DOHH2 (cell line): ENCODE results near the gene ARF3.

Experiments used
- H3F3A ChIP-seq: fragments of 200-600 bp; sonication (generic), shearing (Covaris generic); 2 replicates; pipeline ENCODE4 v1.6.0; 2016; ENCODE audit warnings: antibody characterized with exemption, mild to moderate bottlenecking; ENCODE audit not compliant: control insufficient read depth, insufficient read depth
- H3K27ac ChIP-seq: fragments of 200-600 bp; sonication (generic); 2 replicates; pipeline ENCODE4 v1.5.1; 2014; ENCODE audit warnings: low read depth, mild to moderate bottlenecking, low read length, moderate library complexity
- H3K27me3 ChIP-seq: fragments of 200-600 bp; sonication (generic); 2 replicates; pipeline ENCODE4 v1.6.1; 2014; ENCODE audit warnings: mild to moderate bottlenecking, low read length, mixed read lengths; ENCODE audit not compliant: control insufficient read depth
- H3K36me3 ChIP-seq: fragments of 200-600 bp; sonication (generic); 2 replicates; pipeline ENCODE4 v1.6.1; 2014; ENCODE audit warnings: mild to moderate bottlenecking, low read length, moderate library complexity, mixed read lengths; ENCODE audit not compliant: control insufficient read depth
- H3K4me1 ChIP-seq: fragments of 200-600 bp; sonication (generic); 2 replicates; pipeline ENCODE4 v1.6.1; 2014; ENCODE audit warnings: mild to moderate bottlenecking, low read length, mixed read lengths; ENCODE audit not compliant: control insufficient read depth
- H3K4me2 ChIP-seq: fragments of 200-600 bp; sonication (generic); 2 replicates; pipeline ENCODE4 v1.6.0; 2014; ENCODE audit warnings: mild to moderate bottlenecking, low read length, moderate library complexity
- H3K4me3 ChIP-seq: fragments of 200-600 bp; sonication (generic); 2 replicates; pipeline ENCODE4 v1.5.1; 2014; ENCODE audit warnings: mild to moderate bottlenecking, low read length, mixed read lengths
- H3K79me2 ChIP-seq: fragments of 200-600 bp; sonication (generic); 2 replicates; pipeline ENCODE4 v1.6.1; 2014; ENCODE audit warnings: mild to moderate bottlenecking, low read length, mixed read lengths; ENCODE audit not compliant: control insufficient read depth
- H3K9me2 ChIP-seq: fragments of 200-600 bp; sonication (generic); replicated peaks from 2 replicates; pipeline ENCODE4 v1.6.1; 2014; ENCODE audit warnings: mild to moderate bottlenecking, low read length, mixed read lengths; ENCODE audit not compliant: control insufficient read depth
- H3K9me3 ChIP-seq: fragments of 200-600 bp; sonication (generic); 2 replicates; pipeline ENCODE4 v1.6.1; 2014; ENCODE audit warnings: antibody characterized with exemption, low read length, mixed read lengths; ENCODE audit not compliant: control insufficient read depth, insufficient read depth
- H4K20me1 ChIP-seq: fragments of 200-600 bp; sonication (generic); 2 replicates; pipeline ENCODE4 v1.6.0; 2014; ENCODE audit warnings: low read depth, mild to moderate bottlenecking, antibody characterized with exemption, low read length, moderate library complexity; ENCODE audit not compliant: control insufficient read depth, insufficient read depth
- EZH2phosphoT487 ChIP-seq: fragments of 200-600 bp; sonication (generic); IDR thresholded peaks from 2 replicates; pipeline ENCODE4 v1.6.1; 2017; ENCODE audit warnings: borderline replicate concordance, mild to moderate bottlenecking, antibody characterized with exemption, low read length, moderate library complexity, mixed read lengths
- TF ChIP-seq, protein P1 (sequence below): fragments of 200-600 bp; sonication (generic); IDR thresholded peaks from one replicate; pipeline ENCODE4 v1.5.1; 2014; ENCODE audit warnings: antibody characterized with exemption, mild to moderate bottlenecking, low read depth, low read length; ENCODE audit not compliant: poor library complexity, severe bottlenecking

The ARF3 gene

GRCh38 chr12:48973531-48973930 lies 16.2 kb upstream of the ARF3 start:
- TF ChIP-seq EZH2phosphoT487: no peak
- TF ChIP-seq, protein P1, sequence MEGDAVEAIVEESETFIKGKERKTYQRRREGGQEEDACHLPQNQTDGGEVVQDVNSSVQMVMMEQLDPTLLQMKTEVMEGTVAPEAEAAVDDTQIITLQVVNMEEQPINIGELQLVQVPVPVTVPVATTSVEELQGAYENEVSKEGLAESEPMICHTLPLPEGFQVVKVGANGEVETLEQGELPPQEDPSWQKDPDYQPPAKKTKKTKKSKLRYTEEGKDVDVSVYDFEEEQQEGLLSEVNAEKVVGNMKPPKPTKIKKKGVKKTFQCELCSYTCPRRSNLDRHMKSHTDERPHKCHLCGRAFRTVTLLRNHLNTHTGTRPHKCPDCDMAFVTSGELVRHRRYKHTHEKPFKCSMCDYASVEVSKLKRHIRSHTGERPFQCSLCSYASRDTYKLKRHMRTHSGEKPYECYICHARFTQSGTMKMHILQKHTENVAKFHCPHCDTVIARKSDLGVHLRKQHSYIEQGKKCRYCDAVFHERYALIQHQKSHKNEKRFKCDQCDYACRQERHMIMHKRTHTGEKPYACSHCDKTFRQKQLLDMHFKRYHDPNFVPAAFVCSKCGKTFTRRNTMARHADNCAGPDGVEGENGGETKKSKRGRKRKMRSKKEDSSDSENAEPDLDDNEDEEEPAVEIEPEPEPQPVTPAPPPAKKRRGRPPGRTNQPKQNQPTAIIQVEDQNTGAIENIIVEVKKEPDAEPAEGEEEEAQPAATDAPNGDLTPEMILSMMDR: no peak
- Histone ChIP-seq H3K4me3 (no peak overlapping the region), H3K27me3 (peaks cover 76% of the 10 kb centered on the region), H3K4me2 (no peak overlapping the region), H3F3A (no peaks in the 10 kb centered on the region), H3K9me3 (no peaks in the 10 kb centered on the region), H3K36me3 (no peaks in the 10 kb centered on the region), H3K79me2 (no peaks in the 10 kb centered on the region), H3K4me1 (peaks cover 32% of the 10 kb centered on the region), H3K27ac (no peak overlapping the region), H4K20me1 (no peaks in the 10 kb centered on the region; the same call in 1 of the 2 replicates), H3K9me2 (no peaks in the 10 kb centered on the region)

DNA sequence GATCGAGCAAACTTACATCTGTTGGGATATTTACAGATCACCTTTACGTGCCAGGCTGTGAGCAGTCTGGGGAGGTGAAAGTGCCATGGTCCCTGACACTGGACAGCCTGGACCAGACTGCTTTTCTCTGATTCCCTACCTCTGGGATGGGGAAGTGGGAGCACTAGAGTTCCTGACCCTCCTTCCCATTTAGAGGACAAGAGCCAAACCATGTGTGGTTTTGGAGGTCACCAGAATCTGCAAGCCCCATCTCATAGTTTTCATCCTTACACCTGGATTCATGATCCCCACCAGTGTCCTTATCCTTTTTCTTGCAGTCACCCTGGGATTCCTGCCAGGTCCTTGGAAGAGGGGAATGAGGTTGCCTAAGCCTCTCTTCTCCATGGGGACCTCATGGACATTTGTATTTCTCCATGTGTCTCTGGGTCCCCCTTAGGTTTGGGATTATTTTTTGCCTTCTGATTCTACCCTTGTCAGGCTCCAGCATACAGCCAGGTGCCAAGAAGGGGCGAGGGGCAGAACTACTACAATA lies 15.7 kb upstream of the ARF3 start:
- Histone ChIP-seq H3K4me2 (no peak overlapping the region), H3K4me3 (no peak overlapping the region), H3K9me2 (no peaks in the 10 kb centered on the region), H3K9me3 (no peaks in the 10 kb centered on the region), H4K20me1 (no peaks in the 10 kb centered on the region; the same call in 1 of the 2 replicates), H3K79me2 (no peaks in the 10 kb centered on the region), H3F3A (no peaks in the 10 kb centered on the region), H3K36me3 (no peaks in the 10 kb centered on the region), H3K27me3 (peaks cover 73% of the 10 kb centered on the region), H3K27ac (no peak overlapping the region), H3K4me1 (peaks cover 28% of the 10 kb centered on the region)
- TF ChIP-seq EZH2phosphoT487: no peak
- TF ChIP-seq, protein P1: no peak

DNA sequence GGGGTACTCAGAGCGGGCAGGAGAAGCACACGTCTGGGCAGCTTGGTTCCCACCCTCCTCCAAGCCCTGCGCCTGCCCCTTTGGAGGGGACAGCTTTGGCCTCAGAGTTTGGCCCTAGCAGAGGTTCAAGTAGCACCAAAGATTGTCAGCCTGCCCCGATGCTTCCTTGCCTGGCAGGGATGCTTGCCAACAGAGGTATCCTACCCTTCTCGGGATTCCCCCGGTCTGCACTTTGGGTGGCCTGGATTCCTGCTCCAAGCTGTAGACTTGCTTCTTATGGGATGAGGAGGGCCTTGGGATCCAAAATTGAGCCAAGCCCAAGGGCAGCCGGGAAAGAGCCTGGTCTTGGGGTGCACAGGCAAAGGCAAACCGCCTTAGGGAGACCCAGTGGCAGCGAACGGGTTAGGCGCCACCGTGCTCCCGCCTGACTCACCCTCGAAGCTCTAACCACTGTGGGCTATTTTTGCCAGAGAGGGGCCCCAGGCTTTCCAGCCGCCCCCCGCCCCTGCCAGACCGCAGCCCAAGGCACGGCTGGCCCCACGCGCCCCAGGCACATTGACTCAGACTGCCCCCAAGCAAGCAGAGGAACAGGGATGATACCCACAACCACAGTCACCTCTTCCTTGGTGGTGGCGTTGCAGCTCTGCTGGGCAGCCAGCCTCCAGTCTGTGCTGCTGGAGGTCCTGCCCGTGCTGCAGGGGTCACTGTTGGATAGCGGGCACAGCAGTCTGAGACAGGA lies 15.1 kb upstream of the ARF3 start:
- Histone ChIP-seq H3F3A (no peaks in the 10 kb centered on the region), H3K4me2 (no peak overlapping the region; the same call in 1 of the 2 replicates), H4K20me1 (no peaks in the 10 kb centered on the region; the same call in 1 of the 2 replicates), H3K79me2 (no peaks in the 10 kb centered on the region), H3K9me2 (no peaks in the 10 kb centered on the region), H3K4me3 (no peak overlapping the region), H3K27me3 (peaks cover 68% of the 10 kb centered on the region), H3K9me3 (no peaks in the 10 kb centered on the region), H3K4me1 (peaks cover 23% of the 10 kb centered on the region), H3K36me3 (no peaks in the 10 kb centered on the region), H3K27ac (no peak overlapping the region)
- no peak; the same call in 1 of the 2 replicates for TF ChIP-seq EZH2phosphoT487
- TF ChIP-seq, protein P1: no peak
